GM12874 (cell line): ENCODE data around the gene SBNO2.

ENCODE experiments used
- TF ChIP-seq, protein P1 (sequence below): IDR thresholded peaks from 2 replicates; pipeline ENCODE4 v1.5.1; 2011; ENCODE audit warnings: low read depth, mild to moderate bottlenecking, control low read depth, low read length, moderate library complexity; ENCODE audit not compliant: insufficient read depth

The SBNO2 gene

DNA sequence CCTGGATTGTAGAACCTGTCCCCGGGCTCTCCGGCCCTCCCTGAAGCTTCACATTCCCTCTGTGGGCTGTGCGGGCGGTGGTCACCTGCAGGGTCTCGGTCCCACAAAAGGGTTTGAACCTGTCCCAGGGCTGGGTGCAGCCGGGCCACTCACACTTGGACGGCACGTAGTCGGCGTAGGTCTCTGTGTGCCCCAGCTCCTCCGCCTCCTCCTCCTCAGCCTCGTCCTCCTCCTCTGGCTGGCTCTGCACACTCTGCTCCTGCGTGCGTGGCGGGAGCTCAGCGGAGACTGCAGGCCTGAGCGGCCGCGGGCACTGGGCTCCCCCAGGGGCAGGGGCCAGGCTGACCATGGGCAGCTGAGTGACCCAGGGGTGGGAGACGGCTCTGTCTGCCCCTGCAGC lies 50.7 kb downstream of the SBNO2 start:
- TF ChIP-seq, protein P1, sequence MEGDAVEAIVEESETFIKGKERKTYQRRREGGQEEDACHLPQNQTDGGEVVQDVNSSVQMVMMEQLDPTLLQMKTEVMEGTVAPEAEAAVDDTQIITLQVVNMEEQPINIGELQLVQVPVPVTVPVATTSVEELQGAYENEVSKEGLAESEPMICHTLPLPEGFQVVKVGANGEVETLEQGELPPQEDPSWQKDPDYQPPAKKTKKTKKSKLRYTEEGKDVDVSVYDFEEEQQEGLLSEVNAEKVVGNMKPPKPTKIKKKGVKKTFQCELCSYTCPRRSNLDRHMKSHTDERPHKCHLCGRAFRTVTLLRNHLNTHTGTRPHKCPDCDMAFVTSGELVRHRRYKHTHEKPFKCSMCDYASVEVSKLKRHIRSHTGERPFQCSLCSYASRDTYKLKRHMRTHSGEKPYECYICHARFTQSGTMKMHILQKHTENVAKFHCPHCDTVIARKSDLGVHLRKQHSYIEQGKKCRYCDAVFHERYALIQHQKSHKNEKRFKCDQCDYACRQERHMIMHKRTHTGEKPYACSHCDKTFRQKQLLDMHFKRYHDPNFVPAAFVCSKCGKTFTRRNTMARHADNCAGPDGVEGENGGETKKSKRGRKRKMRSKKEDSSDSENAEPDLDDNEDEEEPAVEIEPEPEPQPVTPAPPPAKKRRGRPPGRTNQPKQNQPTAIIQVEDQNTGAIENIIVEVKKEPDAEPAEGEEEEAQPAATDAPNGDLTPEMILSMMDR = no peak

DNA sequence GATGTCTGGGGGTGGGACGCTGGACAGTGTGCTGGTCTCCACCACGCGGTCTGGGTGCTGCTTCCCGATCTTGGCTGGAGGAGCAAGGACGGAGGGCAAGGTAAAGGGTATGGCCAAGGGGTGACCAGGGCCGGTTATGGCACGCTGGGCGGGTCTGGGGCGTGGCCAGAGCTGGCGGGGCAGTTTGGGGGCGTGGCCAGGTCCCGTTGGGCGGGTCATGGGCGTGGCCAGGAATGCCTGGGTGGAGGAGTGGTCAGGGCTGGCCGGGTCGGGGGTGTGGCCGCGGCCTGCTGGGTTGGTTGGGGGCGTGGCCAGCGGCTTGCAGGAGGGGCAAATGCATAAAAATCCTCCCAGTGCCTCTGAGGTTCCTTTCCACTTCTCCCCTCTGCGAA lies 51.1 kb downstream of the SBNO2 start:
- TF ChIP-seq, protein P1 = no peak

DNA sequence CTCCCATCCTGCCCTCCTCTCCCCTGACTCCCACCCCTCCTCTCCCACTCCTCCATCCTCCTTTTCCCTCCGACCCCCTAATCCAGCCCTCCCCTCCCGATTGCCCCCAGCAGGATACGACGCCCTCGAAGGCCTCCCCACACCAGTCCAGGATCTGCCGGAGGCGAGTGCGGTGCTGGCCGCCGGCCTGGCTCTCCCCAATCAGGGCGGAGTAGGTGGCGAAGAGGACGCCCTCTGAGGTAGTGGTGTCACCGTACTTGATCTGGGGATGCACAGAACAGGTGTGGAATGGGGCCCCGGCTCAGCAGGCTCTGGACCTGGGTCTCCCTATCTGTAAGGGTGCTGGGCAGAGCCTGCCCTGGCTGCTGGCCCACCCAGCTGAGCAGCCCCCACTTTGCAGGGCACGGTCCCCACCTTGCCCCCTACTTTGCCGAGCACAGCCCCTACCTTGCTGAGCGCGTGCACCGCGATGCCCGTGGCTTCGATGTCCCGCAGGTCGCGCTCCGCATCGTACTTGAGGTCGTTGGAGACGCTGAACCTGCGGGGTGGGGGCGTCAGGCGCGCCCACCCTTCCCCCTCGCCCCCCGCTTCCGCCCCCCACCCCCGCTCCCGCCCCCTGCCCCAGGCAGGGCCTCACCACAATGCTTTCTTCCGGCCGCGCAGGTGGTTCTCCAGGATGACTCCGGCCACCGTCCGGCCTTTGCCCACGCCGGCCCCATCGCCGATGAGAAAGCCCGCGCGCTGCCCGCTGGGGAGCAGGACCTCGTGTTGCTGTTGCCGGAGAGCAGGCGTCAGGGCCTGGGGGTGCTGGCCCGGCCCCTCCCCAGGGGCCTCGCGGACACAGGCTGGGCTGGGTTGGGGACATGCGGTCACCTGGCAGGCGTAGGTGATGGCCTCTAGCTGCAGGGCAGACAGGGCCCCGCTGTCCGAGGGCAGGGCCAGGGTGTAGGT lies 51.8 kb downstream of the SBNO2 start:
- TF ChIP-seq, protein P1 = no peak

DNA sequence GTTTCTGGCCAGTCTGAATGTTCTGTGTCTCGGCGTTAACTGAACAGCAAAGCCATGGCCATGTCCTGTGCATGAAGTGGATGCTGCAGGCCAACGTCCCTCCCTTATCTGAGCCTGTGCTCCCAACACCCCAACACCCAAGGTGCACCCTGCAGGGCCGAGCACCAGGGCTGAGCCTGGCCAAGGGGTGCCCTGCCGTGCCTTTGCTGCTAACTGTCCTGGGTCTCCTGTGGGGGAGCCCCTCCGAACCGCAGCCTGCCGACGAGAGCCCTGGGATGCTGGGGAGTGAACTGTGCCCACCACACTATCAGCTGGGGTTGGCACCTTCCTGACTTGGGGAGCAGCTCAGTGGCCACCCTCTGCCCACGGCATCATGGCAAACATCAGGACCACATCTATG lies 52.7 kb downstream of the SBNO2 start:
- TF ChIP-seq, protein P1 = no peak

DNA sequence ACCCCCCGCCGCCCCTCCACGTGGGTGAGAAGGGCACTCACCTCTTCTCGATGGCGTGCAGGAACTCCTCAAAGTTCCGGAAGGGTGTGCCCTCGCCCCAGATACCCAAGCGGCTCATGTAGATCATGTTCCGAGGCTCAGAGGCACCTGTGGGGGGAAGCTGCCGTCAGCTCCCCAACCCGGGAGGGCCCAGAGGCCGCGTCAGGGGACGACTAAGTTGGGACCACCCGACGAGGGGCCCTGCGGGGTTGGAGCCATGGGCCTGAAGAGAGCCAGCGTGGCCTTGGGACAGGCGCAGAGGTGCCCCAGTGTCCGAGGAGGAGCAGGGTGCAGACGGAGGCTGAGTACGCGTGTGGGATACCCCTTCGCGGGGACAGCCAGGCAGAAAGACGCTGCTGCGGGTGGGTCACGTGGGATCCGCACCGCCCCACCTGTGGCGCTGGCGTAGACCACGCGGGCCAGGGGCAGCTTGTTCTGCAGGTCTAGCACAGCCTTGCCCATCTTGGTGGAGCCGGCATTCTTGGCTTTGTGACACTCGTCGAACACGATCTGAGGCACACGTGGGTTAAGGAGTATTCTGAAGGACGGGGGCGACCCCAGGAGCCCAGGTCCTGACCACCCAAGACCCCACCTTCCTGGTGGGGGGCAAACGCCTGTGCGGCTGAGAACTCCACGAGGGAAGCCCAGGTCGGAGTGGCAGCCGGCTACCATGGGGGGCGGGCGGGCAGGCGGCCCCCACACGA lies 54.4 kb downstream of the SBNO2 start:
- TF ChIP-seq, protein P1 = no peak

DNA sequence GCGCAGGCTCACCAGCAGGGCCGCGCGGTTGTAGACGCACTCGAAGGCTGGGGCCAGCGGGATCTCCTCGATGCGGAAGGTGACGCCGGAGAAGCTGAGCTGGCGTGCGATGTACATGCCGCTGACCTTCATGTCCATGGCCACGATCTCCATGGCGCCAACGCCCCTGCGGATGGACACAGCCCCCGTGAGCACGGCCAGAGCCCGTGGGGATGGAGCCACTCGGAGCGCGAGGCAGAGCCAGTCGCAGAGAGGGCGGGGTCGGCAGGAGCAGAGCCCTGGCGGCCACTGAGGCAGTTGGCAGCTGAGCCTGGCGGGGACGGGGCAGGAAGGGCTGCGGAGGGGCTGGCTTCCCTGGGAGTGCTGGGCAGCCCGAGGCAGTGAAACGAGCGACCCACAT lies 55.1 kb downstream of the SBNO2 start:
- TF ChIP-seq, protein P1 = no peak

DNA sequence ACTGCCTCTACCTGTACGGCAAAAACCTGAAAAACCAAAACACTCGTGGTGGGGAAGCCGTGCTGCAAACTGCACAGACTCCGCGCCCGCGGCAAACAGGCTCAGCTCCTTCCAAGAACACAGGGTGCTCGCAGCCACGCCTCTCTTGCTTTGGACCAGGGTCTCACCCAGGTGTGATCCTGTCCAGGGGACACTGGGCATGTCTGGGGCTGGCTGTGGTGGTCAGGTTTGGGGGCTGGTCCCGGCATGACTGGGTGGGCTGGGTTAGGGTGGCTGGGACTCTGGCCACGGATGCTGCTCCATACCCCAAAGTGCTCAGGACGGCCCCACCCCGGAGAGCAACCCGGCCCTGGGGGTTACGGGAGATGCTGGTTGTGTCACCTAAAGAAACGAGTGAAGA lies 56.4 kb downstream of the SBNO2 start:
- TF ChIP-seq, protein P1 = no peak
